K562 (cell line): Measurements from ENCODE around the gene ELF1. TPM values are rescaled to one million over a fixed set of nuclear protein-coding genes. Genes with fewer than 3 reads are reported as not detected.
A peak's percentile ranks its signal among the peaks of the same experiment; 100 is the strongest.

Experiments used
- ATAC-seq: fragments of 200-7000 bp; cut with Tn5 transposase; 3 replicates; pipeline ENCODE4 v1.9.1; 2020; ENCODE audit warnings: moderate library complexity
- BruUV-seq: library from RNA; stranded (reverse); fragments of 400-500 nt; replicated peaks from 2 replicates; lab custom pipeline; 2021; lab: Mats Ljungman, UMichigan
- CTCF ChIA-PET: fragments of 300-600 bp; formaldehyde crosslinking; extraction: SDS; loops from one replicate; lab custom pipeline; 2021; ENCODE audit warnings: low intra/inter-chr PET ratio; lab: Yijun Ruan, JAX
- POLR2A ChIA-PET: fragments of 300-600, 350-650 bp; sonication (Branson Sonifier 250); formaldehyde crosslinking; extraction: SDS; loops from one replicate; lab custom pipeline; 2021; ENCODE audit warnings: antibody characterized with exemption, inconsistent platforms; lab: Yijun Ruan, JAX
- DNase-seq, 4 experiments: peaks; one replicate each; pipeline versions ENCODE4 v3.0.0 to v3.0.0-alpha.2; 2011 to 2018; ENCODE audit warnings: low spot score in 3 of 4, mixed read lengths in 3 of 4; ENCODE audit errors: extremely low read depth in 1 of 4
- FAIRE-seq: peaks from 2 replicates; lab custom pipeline; 2011; peaks lifted over from hg19 to GRCh38; lab: Jason Lieb, UNC
- H2AFZ ChIP-seq: 2 replicates; pipeline ENCODE4 v1.6.0; 2011; ENCODE audit warnings: low read depth, low read length, control low read depth, inconsistent platforms
- H3K27ac ChIP-seq: fragments of 200-600 bp; 3 replicates; pipeline ENCODE4 v1.8.0; 2011; ENCODE audit warnings: low read depth, mild to moderate bottlenecking, control low read depth, inconsistent platforms, low read length, moderate library complexity, mixed read lengths; ENCODE audit errors: extremely low read depth
- H3K27me3 ChIP-seq, 2 experiments: fragments of 300-600 bp in 1 of 2; 2 replicates in 1 of 2; 3 replicates in 1 of 2; pipeline versions ENCODE4 v1.6.0 to v1.8.0; 2011; ENCODE audit warnings: inconsistent platforms in 2 of 2, low read length in 2 of 2, mild to moderate bottlenecking in 1 of 2, mixed read lengths in 1 of 2, moderate library complexity in 1 of 2; ENCODE audit not compliant: control insufficient read depth in 2 of 2, insufficient read depth in 2 of 2
- H3K36me3 ChIP-seq: fragments of 300-600 bp; 3 replicates; pipeline ENCODE4 v1.8.0; 2011; ENCODE audit warnings: mild to moderate bottlenecking, low read length, inconsistent platforms; ENCODE audit not compliant: control insufficient read depth, insufficient read depth
- H3K4me1 ChIP-seq, 2 experiments: fragments of 200-600 bp in 1 of 2; replicated peaks in 1 of 2; 2 replicates in 1 of 2; 3 replicates in 1 of 2; pipeline versions ENCODE4 v1.5.1 to v1.8.0; 2011; ENCODE audit warnings: inconsistent platforms in 2 of 2, low read length in 2 of 2, mild to moderate bottlenecking in 1 of 2, mixed read lengths in 1 of 2, moderate library complexity in 1 of 2; ENCODE audit not compliant: control insufficient read depth in 2 of 2, insufficient read depth in 2 of 2
- H3K4me2 ChIP-seq: 2 replicates; pipeline ENCODE4 v1.6.1; 2011; ENCODE audit warnings: low read length, control low read depth, inconsistent platforms, mixed read lengths; ENCODE audit not compliant: insufficient read depth
- H3K4me3 ChIP-seq: fragments of 200-600 bp; sonication (generic), shearing (Covaris generic); 2 replicates; pipeline ENCODE4 v1.5.1; 2016; ENCODE audit warnings: control low read depth, inconsistent platforms
- H3K79me2 ChIP-seq: fragments of 200-600 bp; 3 replicates; pipeline ENCODE4 v1.8.0; 2011; ENCODE audit warnings: low read length, inconsistent platforms; ENCODE audit not compliant: control insufficient read depth, insufficient read depth
- H3K9ac ChIP-seq, 2 experiments: 2 replicates each; pipeline versions ENCODE4 v1.6.0 to v1.6.1; 2011; ENCODE audit warnings: low read depth in 2 of 2, low read length in 2 of 2, control low read depth in 1 of 2, inconsistent platforms in 1 of 2, mild to moderate bottlenecking in 1 of 2, mixed read lengths in 1 of 2; ENCODE audit not compliant: insufficient read depth in 1 of 2
- H3K9me1 ChIP-seq: one replicate; pipeline ENCODE4 v1.6.0; 2011; ENCODE audit warnings: inconsistent platforms, mild to moderate bottlenecking, low read length, moderate library complexity; ENCODE audit not compliant: control insufficient read depth, insufficient read depth
- H3K9me3 ChIP-seq: replicated peaks from 2 replicates; pipeline ENCODE4 v1.5.1; 2011; ENCODE audit warnings: low read depth, low read length, inconsistent platforms; ENCODE audit not compliant: control insufficient read depth, insufficient read depth
- H4K20me1 ChIP-seq: replicated peaks from 2 replicates; pipeline ENCODE4 v1.6.1; 2011; ENCODE audit warnings: low read length, inconsistent platforms, mixed read lengths; ENCODE audit not compliant: control insufficient read depth, insufficient read depth
- BCL6 ChIP-seq: fragments of 250-450 bp; sonication (Bioruptor Pico); IDR thresholded peaks from 2 replicates; pipeline ENCODE4 v1.4.0; 2020
- FIP1L1 ChIP-seq: fragments of 200-400 bp; formaldehyde crosslinking; IDR thresholded peaks from 2 replicates; pipeline ENCODE4 v1.6.1; 2018; ENCODE audit warnings: mild to moderate bottlenecking, low read depth, low read length; ENCODE audit not compliant: poor library complexity, severe bottlenecking
- ZBED1 ChIP-seq: IDR thresholded peaks from 2 replicates; pipeline ENCODE4 v1.6.1; 2014
- ZNF583 ChIP-seq: fragments of 250-450 bp; sonication (Bioruptor Pico); IDR thresholded peaks from 2 replicates; pipeline ENCODE4 v1.4.0; 2020
- ZNF785 ChIP-seq: fragments of 250-450 bp; sonication (Bioruptor Pico); IDR thresholded peaks from 2 replicates; pipeline ENCODE4 v1.4.0; 2020; ENCODE audit warnings: mild to moderate bottlenecking
- WGBS: fragments of 100-300 bp; shearing (Covaris generic); methylation state at CpG from one replicate; pipeline ENCODE4 v1.1.6; 2016; ENCODE audit warnings: low coverage, mixed read lengths; ENCODE audit not compliant: insufficient coverage; ENCODE audit errors: missing lambda C conversion rate; 5-methylcytosine and 5-hydroxymethylcytosine counted together
- in situ Hi-C: fragments of 300-500 bp; cut with MboI; formaldehyde crosslinking; loops from 4 replicates; pipeline ENCODE4 v1.15.0; 2018; ENCODE audit warnings: inconsistent platforms, mixed read lengths
- intact Hi-C: fragments of 100-400 bp; cut with micrococcal nuclease; formaldehyde crosslinking; loops from 2 replicates; pipeline ENCODE4 v1.14.2; 2022
- polyA plus RNA-seq, 8 experiments: library from polyadenylated mRNA; depleted of rRNA in 4 of 8; stranded (reverse) in 5 of 8; unstranded in 3 of 8; fragments of >200 nt; fragmentation: Nextera tagmentation in 2 of 8; fragmentation: Illumina TruSeq in 1 of 8; extraction: Ambion mirVana in 2 of 8; extraction: Trizol in 1 of 8; gene quantifications; 2 replicates each; pipeline versions ENCODE4 v1.2.1 to v1.2.3, GENCODE V29; 2011 to 2014; ENCODE audit warnings: inconsistent platforms in 1 of 8, missing spikeins in 1 of 8
- total RNA-seq, 7 experiments: library from RNA; depleted of rRNA in 6 of 7; stranded (reverse); fragments of >200 nt in 6 of 7; fragmentation: Illumina TruSeq in 2 of 7; extraction: Trizol in 2 of 7; gene quantifications; 2 replicates each; pipeline versions ENCODE4 v1.2.1 to v1.2.3, GENCODE V29; 2011 to 2021; ENCODE audit warnings: low replicate concordance in 1 of 7

Gene ELF1
- total and polyA plus RNA-seq, 9 of the 15 experiments (the other 6 are each of a cell fraction or from before 2014, with no cell fraction given), result 24.7 to 54.4 (median 33.4) TPM

DNA sequence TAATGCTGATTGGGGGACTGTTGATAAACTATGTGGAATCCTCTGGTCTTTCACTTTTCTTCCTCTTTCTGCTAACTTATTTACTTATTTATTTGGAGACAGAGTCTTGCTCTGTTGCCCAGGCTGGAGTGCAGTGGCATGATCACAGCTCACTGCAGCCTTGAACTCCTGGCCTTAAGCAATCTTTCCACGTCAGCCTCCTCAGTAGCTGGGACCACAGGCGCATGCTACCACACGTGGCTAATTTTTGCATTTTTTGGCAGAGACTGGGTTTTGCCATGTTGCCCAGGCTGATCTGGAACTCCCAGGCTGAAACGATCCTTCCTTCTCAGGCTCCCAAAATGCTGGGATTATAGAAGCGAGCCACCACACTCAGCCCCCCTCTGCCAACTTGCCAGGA is 77.5 kb downstream of the ELF1 start:
- Histone ChIP-seq H3K4me1 (no peaks in the 10 kb centered on the region), H3K27me3 (no peaks in the 10 kb centered on the region), H3K79me2 (peaks cover 19% of the 10 kb centered on the region; the same call in 2 of the 3 replicates), H3K4me2 (no peak overlapping the region), H3K9me1 (no peaks in the 10 kb centered on the region), H3K9me3 (no peaks in the 10 kb centered on the region), H3K27ac (no peak overlapping the region), H4K20me1 (no peaks in the 10 kb centered on the region), H3K9ac (no peak overlapping the region), H3K36me3 (peaks cover 82% of the 10 kb centered on the region), H3K4me3 (no peak overlapping the region), H2AFZ (no peak overlapping the region)
- FAIRE-seq (no peak), ATAC-seq (no peak), DNase-seq (no peak)
- no peak for TF ChIP-seq BCL6 (CRISPR knock-in tag)
- intact Hi-C loops, result no loop called here
- in situ Hi-C loops, result no loop called here
- ChIA-PET CTCF (no interaction called here), POLR2A (interaction anchor here (0.6 to 1.1 kb wide), 2 partner anchors 10 to 20 kb away, joined by 3 to 7 read pairs; no protein-coding TSS in a partner anchor)
- WGBS, result 89% methylated on average over 4 of the region's 5 CpGs
- BruUV-seq, result no TSS peak

- Histone ChIP-seq H3K4me3 (no peak overlapping the region), H3K9me1 (no peaks in the 10 kb centered on the region), H3K9me3 (no peaks in the 10 kb centered on the region), H3K27ac (no peak overlapping the region), H3K27me3 (no peaks in the 10 kb centered on the region), H3K4me2 (no peak overlapping the region), H3K79me2 (peaks cover 19% of the 10 kb centered on the region; the same call in 2 of the 3 replicates), H4K20me1 (no peaks in the 10 kb centered on the region), H3K4me1 (no peaks in the 10 kb centered on the region), H2AFZ (no peak overlapping the region), H3K9ac (no peak overlapping the region), H3K36me3 (peaks cover 83% of the 10 kb centered on the region)
- BruUV-seq, result no TSS peak
- FAIRE-seq (no peak), DNase-seq (no peak), ATAC-seq (peak; percentile 34; the same call in 1 of the 3 replicates)
- intact Hi-C loops, result no loop called here
- 88% methylated on average over 6 of the region's 6 CpGs for WGBS
- in situ Hi-C loops, result no loop called here
- TF ChIP-seq ZNF785 (CRISPR knock-in tag) (no peak), ZBED1 (no peak), ZNF583 (no peak), FIP1L1 (no peak)
- POLR2A ChIA-PET, result interaction anchor here (0.6 kb wide), 1 partner anchor 19 kb away, joined by 3 read pairs; no protein-coding TSS in a partner anchor
- CTCF ChIA-PET, result no interaction called here
Observed at GRCh38 chr13:40940841-40941240, 78.3 kb downstream of the ELF1 start.
